H9 (cell line): Measurements from ENCODE around the gene ANKMY1. TPM values are rescaled to one million over a fixed set of nuclear protein-coding genes. Genes with fewer than 3 reads are reported as not detected.

ENCODE experiments used
- DNase-seq: peaks from one replicate; pipeline ENCODE4 v3.0.0-alpha.2; 2017
- H2AFZ ChIP-seq: one replicate; pipeline ENCODE4 v1.6.1; 2013; ENCODE audit warnings: mild to moderate bottlenecking, low read length, control low read depth, moderate library complexity
- H2AK5ac ChIP-seq: 2 replicates; pipeline ENCODE4 v1.6.1; 2013; ENCODE audit warnings: low read length, control low read depth, mixed read lengths; ENCODE audit not compliant: insufficient read length
- H2BK120ac ChIP-seq: one replicate; pipeline ENCODE4 v1.6.1; 2013; ENCODE audit warnings: low read depth, mild to moderate bottlenecking, low read length, control low read depth, inconsistent platforms; ENCODE audit not compliant: poor library complexity, severe bottlenecking
- H2BK12ac ChIP-seq: 2 replicates; pipeline ENCODE4 v1.6.1; 2013; ENCODE audit warnings: low read length, control low read depth, mixed read lengths, low read depth; ENCODE audit not compliant: insufficient read length
- H2BK15ac ChIP-seq: 2 replicates; pipeline ENCODE4 v1.6.1; 2013; ENCODE audit warnings: low read depth, low read length, control low read depth
- H2BK20ac ChIP-seq: one replicate; pipeline ENCODE4 v1.6.1; 2013; ENCODE audit warnings: low read depth, mild to moderate bottlenecking, low read length, control low read depth, inconsistent platforms; ENCODE audit not compliant: poor library complexity, severe bottlenecking
- H2BK5ac ChIP-seq: 2 replicates; pipeline ENCODE4 v1.6.1; 2013; ENCODE audit warnings: low read length, control low read depth, mixed read lengths; ENCODE audit not compliant: insufficient read length
- H3K14ac ChIP-seq: 2 replicates; pipeline ENCODE4 v1.6.1; 2013; ENCODE audit warnings: low read length, control low read depth; ENCODE audit not compliant: insufficient read depth
- H3K18ac ChIP-seq: 2 replicates; pipeline ENCODE4 v1.6.1; 2013; ENCODE audit warnings: low read depth, mild to moderate bottlenecking, mixed read lengths, low read length, control low read depth; ENCODE audit not compliant: insufficient read length
- H3K23ac ChIP-seq: 2 replicates; pipeline ENCODE4 v1.6.1; 2013; ENCODE audit warnings: low read length, control low read depth, mixed read lengths, low read depth; ENCODE audit not compliant: insufficient read length
- H3K23me2 ChIP-seq: 2 replicates; pipeline ENCODE4 v1.6.1; 2013; ENCODE audit warnings: low read depth, mild to moderate bottlenecking, mixed read lengths, low read length, control low read depth; ENCODE audit not compliant: insufficient read length, poor library complexity, severe bottlenecking
- H3K27ac ChIP-seq: 2 replicates; pipeline ENCODE4 v1.5.1; 2013; ENCODE audit warnings: low read length, control low read depth, mixed read lengths, low read depth; ENCODE audit not compliant: insufficient read length
- H3K27me3 ChIP-seq: 2 replicates; pipeline ENCODE4 v1.6.1; 2013; ENCODE audit warnings: low read length, control low read depth, inconsistent platforms; ENCODE audit not compliant: insufficient read depth
- H3K4ac ChIP-seq: 2 replicates; pipeline ENCODE4 v1.6.1; 2013; ENCODE audit warnings: low read depth, mild to moderate bottlenecking, control low read depth, inconsistent platforms, low read length, moderate library complexity
- H3K4me1 ChIP-seq: 2 replicates; pipeline ENCODE4 v1.6.1; 2013; ENCODE audit warnings: low read length, control low read depth, inconsistent platforms; ENCODE audit not compliant: insufficient read depth
- H3K4me2 ChIP-seq: 2 replicates; pipeline ENCODE4 v1.6.1; 2013; ENCODE audit warnings: low read length, control low read depth, mixed read lengths; ENCODE audit not compliant: insufficient read length, insufficient read depth
- H3K56ac ChIP-seq: 2 replicates; pipeline ENCODE4 v1.6.1; 2013; ENCODE audit warnings: low read depth, mild to moderate bottlenecking, mixed read lengths, low read length, control low read depth; ENCODE audit not compliant: insufficient read length
- H3K79me1 ChIP-seq: 2 replicates; pipeline ENCODE4 v1.6.1; 2013; ENCODE audit warnings: low read depth, mild to moderate bottlenecking, moderate library complexity, low read length, control low read depth, inconsistent platforms; ENCODE audit not compliant: insufficient read depth, poor library complexity, severe bottlenecking
- H3K79me2 ChIP-seq: 2 replicates; pipeline ENCODE4 v1.6.1; 2013; ENCODE audit warnings: low read length, control low read depth, inconsistent platforms; ENCODE audit not compliant: insufficient read depth
- H3K9ac ChIP-seq: 2 replicates; pipeline ENCODE4 v1.6.1; 2013; ENCODE audit warnings: low read length, control low read depth, mixed read lengths; ENCODE audit not compliant: insufficient read length; ENCODE audit errors: extremely low read depth
- H3K9me3 ChIP-seq: one replicate; pipeline ENCODE4 v1.6.1; 2013; ENCODE audit warnings: low read depth, low read length, inconsistent platforms; ENCODE audit not compliant: control insufficient read depth
- H3T11ph ChIP-seq: one replicate; pipeline ENCODE4 v1.6.1; 2013; ENCODE audit warnings: mild to moderate bottlenecking, low read length, control low read depth, inconsistent platforms
- H4K20me1 ChIP-seq: one replicate; pipeline ENCODE4 v1.6.1; 2013; ENCODE audit not compliant: control insufficient read depth, insufficient read length, insufficient read depth
- H4K5ac ChIP-seq: 2 replicates; pipeline ENCODE4 v1.6.1; 2013; ENCODE audit warnings: low read depth, mild to moderate bottlenecking, mixed read lengths, low read length, control low read depth; ENCODE audit not compliant: insufficient read length
- H4K8ac ChIP-seq: replicated peaks from 2 replicates; pipeline ENCODE4 v1.6.1; 2013; ENCODE audit warnings: low read length, control low read depth, mixed read lengths, low read depth; ENCODE audit not compliant: insufficient read length
- H4K91ac ChIP-seq: 2 replicates; pipeline ENCODE4 v1.6.1; 2013; ENCODE audit warnings: low read depth, mild to moderate bottlenecking, moderate library complexity, mixed read lengths, low read length, control low read depth; ENCODE audit not compliant: insufficient read length
- H3K27ac Mint-ChIP-seq, 3 experiments: 2 replicates in 2 of 3; 3 replicates in 1 of 3; pipeline ENCODE4 v1.8.0; 2020 to 2021; ENCODE audit warnings: mixed read lengths in 3 of 3, mild to moderate bottlenecking in 1 of 3, moderate library complexity in 1 of 3
- H3K27me3 Mint-ChIP-seq: 2 replicates; pipeline ENCODE4 v1.8.0; 2021; ENCODE audit warnings: low read depth, mild to moderate bottlenecking, moderate library complexity, mixed read lengths
- H3K36me3 Mint-ChIP-seq, 3 experiments: 2 replicates in 2 of 3; 3 replicates in 1 of 3; pipeline ENCODE4 v1.8.0; 2020 to 2021; ENCODE audit warnings: low read depth in 3 of 3, mixed read lengths in 3 of 3; ENCODE audit not compliant: insufficient read depth in 1 of 3
- H3K4me1 Mint-ChIP-seq, 2 experiments: 2 replicates each; pipeline ENCODE4 v1.8.0; 2020; ENCODE audit warnings: mixed read lengths in 2 of 2
- H3K4me3 Mint-ChIP-seq, 2 experiments: 2 replicates in 1 of 2; 3 replicates in 1 of 2; pipeline ENCODE4 v1.8.0; 2020 to 2021; ENCODE audit warnings: mild to moderate bottlenecking in 2 of 2, mixed read lengths in 2 of 2, moderate library complexity in 1 of 2
- H3K9me3 Mint-ChIP-seq, 2 experiments: 2 replicates in 1 of 2; 3 replicates in 1 of 2; pipeline ENCODE4 v1.8.0; 2020; ENCODE audit warnings: mild to moderate bottlenecking in 2 of 2, mixed read lengths in 2 of 2, moderate library complexity in 1 of 2
- WGBS: extraction: QIAGEN DNeasy Blood & Tissue Kit; methylation state at CpG from one replicate; pipeline ENCODE4 v1.1.7; 2013; ENCODE audit warnings: missing lambda C conversion rate, low lambda C conversion rate, mixed read lengths; ENCODE audit not compliant: insufficient read length; ENCODE audit errors: extremely low coverage; 5-methylcytosine and 5-hydroxymethylcytosine counted together
- total RNA-seq: library from RNA; stranded (reverse); gene quantifications from 2 replicates; pipeline ENCODE4 v1.2.1, GENCODE V29; 2021
- TF ChIP-seq, protein P1 (sequence below): fragments of 200-600 bp; sonication (generic); conservative IDR thresholded peaks from 3 replicates; pipeline ENCODE4 v1.8.0; 2021; ENCODE audit warnings: antibody characterized with exemption, mild to moderate bottlenecking

The ANKMY1 gene
- total RNA-seq, 1 experiment from 2014 or later, result 13.7 TPM

DNA sequence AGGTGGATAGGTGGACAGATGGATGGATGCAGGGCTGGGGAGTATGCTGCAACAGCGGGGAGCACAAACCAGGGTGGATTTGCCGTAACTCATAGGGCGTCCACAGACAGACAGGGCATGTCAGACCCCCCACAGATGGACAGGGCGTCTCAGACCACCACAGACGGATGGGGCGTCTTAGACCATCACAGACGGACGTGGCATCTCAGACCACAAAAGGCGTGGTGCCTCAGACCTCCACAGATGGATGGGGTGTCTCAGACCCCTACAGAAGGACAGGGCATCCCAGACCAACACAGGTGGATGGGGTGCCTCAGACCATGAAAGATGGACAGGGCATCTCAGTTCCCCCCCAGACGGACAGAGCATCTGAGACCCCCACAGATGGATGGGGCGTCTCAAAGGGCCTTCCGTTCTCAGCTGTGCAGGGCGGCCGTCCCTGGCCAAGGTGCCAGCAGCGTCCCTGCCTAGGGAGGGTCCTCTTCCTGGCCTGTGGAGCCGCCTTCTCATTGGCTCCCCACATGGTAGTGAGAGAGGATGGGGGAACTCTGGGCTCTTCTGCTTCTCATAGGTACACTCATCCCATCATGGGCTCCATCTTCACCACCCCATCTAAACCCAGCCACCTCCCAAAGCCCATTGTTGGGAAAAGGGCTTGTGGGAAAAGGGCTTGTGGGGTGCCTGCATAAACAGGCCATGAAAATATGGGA lies 2.1 kb downstream of the ANKMY1 start:
- Mint-ChIP-seq H3K27ac (no peak overlapping the region), H3K4me1 (peaks cover 12 to 16% of the 10 kb centered on the region in 2 experiments), H3K27me3 (peaks cover 21% of the 10 kb centered on the region), H3K9me3 (peaks cover 13 to 15% of the 10 kb centered on the region in 2 experiments), H3K36me3 (peaks cover 17 to 19% (median 19%) of the 10 kb centered on the region in 3 experiments), H3K4me3 (no peak overlapping the region)
- Histone ChIP-seq H3K18ac (no peak overlapping the region), H2AFZ (no peak overlapping the region), H4K91ac (no peak overlapping the region), H2BK120ac (no peak overlapping the region), H3K27me3 (peaks cover 5% of the 10 kb centered on the region; the same call in 1 of the 2 replicates), H2BK12ac (no peak overlapping the region), H4K20me1 (no peaks in the 10 kb centered on the region), H3K79me1 (no peaks in the 10 kb centered on the region), H3K27ac (no peak overlapping the region), H3K9ac (no peak overlapping the region), H2BK20ac (no peak overlapping the region), H3K4me2 (no peak overlapping the region), H3K9me3 (peaks cover 11% of the 10 kb centered on the region), H2BK15ac (no peak overlapping the region), H3K79me2 (no peaks in the 10 kb centered on the region), H3K23me2 (peaks cover 3% of the 10 kb centered on the region), H3K4me1 (no peaks in the 10 kb centered on the region), H3T11ph (no peak overlapping the region), H3K56ac (no peak overlapping the region), H3K14ac (no peak overlapping the region), H2BK5ac (no peak overlapping the region), H3K23ac (no peak overlapping the region), H4K8ac (no peak overlapping the region), H2AK5ac (no peak overlapping the region), H4K5ac (no peak overlapping the region), H3K4ac (no peak overlapping the region)
- TF ChIP-seq, protein P1, sequence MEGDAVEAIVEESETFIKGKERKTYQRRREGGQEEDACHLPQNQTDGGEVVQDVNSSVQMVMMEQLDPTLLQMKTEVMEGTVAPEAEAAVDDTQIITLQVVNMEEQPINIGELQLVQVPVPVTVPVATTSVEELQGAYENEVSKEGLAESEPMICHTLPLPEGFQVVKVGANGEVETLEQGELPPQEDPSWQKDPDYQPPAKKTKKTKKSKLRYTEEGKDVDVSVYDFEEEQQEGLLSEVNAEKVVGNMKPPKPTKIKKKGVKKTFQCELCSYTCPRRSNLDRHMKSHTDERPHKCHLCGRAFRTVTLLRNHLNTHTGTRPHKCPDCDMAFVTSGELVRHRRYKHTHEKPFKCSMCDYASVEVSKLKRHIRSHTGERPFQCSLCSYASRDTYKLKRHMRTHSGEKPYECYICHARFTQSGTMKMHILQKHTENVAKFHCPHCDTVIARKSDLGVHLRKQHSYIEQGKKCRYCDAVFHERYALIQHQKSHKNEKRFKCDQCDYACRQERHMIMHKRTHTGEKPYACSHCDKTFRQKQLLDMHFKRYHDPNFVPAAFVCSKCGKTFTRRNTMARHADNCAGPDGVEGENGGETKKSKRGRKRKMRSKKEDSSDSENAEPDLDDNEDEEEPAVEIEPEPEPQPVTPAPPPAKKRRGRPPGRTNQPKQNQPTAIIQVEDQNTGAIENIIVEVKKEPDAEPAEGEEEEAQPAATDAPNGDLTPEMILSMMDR, result no peak
- WGBS, result no CpG with 5 or more reads among the region's 16 CpGs
- DNase-seq, result no peak
